Endothelial cell of umbilical vein (primary cell): ENCODE measurements around the gene SCAPER. TPM values are rescaled to one million over a fixed set of nuclear protein-coding genes. Genes with fewer than 3 reads are reported as not detected.

Experiments used
- BruUV-seq: library from RNA; stranded (reverse); fragments of 400-500 nt; replicated peaks from 2 replicates; lab custom pipeline; 2021; lab: Mats Ljungman, UMichigan
- CTCF ChIA-PET: fragments of 300-600, 350-600 bp; sonication (Branson Sonifier 250); formaldehyde crosslinking; loops from one replicate; lab custom pipeline; 2021; ENCODE audit warnings: antibody characterized with exemption, inconsistent platforms; lab: Charles Lee
- POLR2A ChIA-PET: fragments of 300-600, 350-600 bp; sonication (Branson Sonifier 250); formaldehyde crosslinking; loops from one replicate; lab custom pipeline; 2021; ENCODE audit warnings: antibody characterized with exemption, inconsistent platforms; lab: Charles Lee
- DNase-seq: peaks from one replicate; pipeline ENCODE4 v3.0.0-alpha.2; 2011; ENCODE audit warnings: low read depth, low spot score
- FAIRE-seq: peaks from 2 replicates; lab custom pipeline; 2011; peaks lifted over from hg19 to GRCh38; lab: Jason Lieb, UNC
- H2AFZ ChIP-seq: 2 replicates; pipeline ENCODE4 v1.6.0; 2012; ENCODE audit warnings: low read depth, low read length, control low read depth, inconsistent platforms
- H3K27ac ChIP-seq: 2 replicates; pipeline ENCODE4 v1.5.1; 2011; ENCODE audit warnings: low read depth, mild to moderate bottlenecking, control low read depth, low read length, moderate library complexity; ENCODE audit not compliant: insufficient read depth
- H3K27me3 ChIP-seq, 2 experiments: 2 replicates each; pipeline versions ENCODE4 v1.6.0 to v1.6.1; 2011; ENCODE audit warnings: low read length in 2 of 2, mixed read lengths in 1 of 2; ENCODE audit not compliant: control insufficient read depth in 2 of 2, insufficient read depth in 2 of 2
- H3K36me3 ChIP-seq, 2 experiments: 2 replicates in 1 of 2; 3 replicates in 1 of 2; pipeline ENCODE4 v1.5.1; 2011; ENCODE audit warnings: low read length in 2 of 2, mild to moderate bottlenecking in 1 of 2, moderate library complexity in 1 of 2; ENCODE audit not compliant: control insufficient read depth in 2 of 2, insufficient read depth in 2 of 2; ENCODE audit errors: extremely low read depth in 1 of 2
- H3K4me1 ChIP-seq: 3 replicates; pipeline ENCODE4 v1.5.1; 2011; ENCODE audit warnings: mild to moderate bottlenecking, low read length; ENCODE audit not compliant: control insufficient read depth, insufficient read depth; ENCODE audit errors: extremely low read depth
- H3K4me2 ChIP-seq: 2 replicates; pipeline ENCODE4 v1.6.1; 2011; ENCODE audit warnings: low read length, control low read depth, mixed read lengths; ENCODE audit not compliant: insufficient read depth
- H3K4me3 ChIP-seq, 3 experiments: fragments of 200-600 bp in 1 of 3; sonication (generic), shearing (Covaris generic) in 1 of 3; replicated peaks in 1 of 3; 2 replicates each; pipeline ENCODE4 v1.5.1; 2011 to 2016; ENCODE audit warnings: control low read depth in 3 of 3, low read length in 3 of 3, mild to moderate bottlenecking in 2 of 3, inconsistent platforms in 1 of 3, low read depth in 1 of 3, moderate library complexity in 1 of 3; ENCODE audit not compliant: insufficient read depth in 1 of 3
- H3K79me2 ChIP-seq: 2 replicates; pipeline ENCODE4 v1.6.0; 2012; ENCODE audit warnings: low read length, inconsistent platforms; ENCODE audit not compliant: control insufficient read depth, insufficient read depth
- H3K9ac ChIP-seq: replicated peaks from 2 replicates; pipeline ENCODE3; 2011; ENCODE audit warnings: low read length, control low read depth; ENCODE audit not compliant: insufficient read depth; ENCODE audit errors: extremely low read depth
- H3K9me1 ChIP-seq: replicated peaks from 3 replicates; pipeline ENCODE4 v1.6.0; 2011; ENCODE audit warnings: mild to moderate bottlenecking, low read length; ENCODE audit not compliant: control insufficient read depth, insufficient read depth; ENCODE audit errors: extremely low read depth
- H3K9me3 ChIP-seq: replicated peaks from 2 replicates; pipeline ENCODE4 v1.5.1; 2012; ENCODE audit warnings: low read length, inconsistent platforms; ENCODE audit not compliant: control insufficient read depth, insufficient read depth
- H4K20me1 ChIP-seq: replicated peaks from 2 replicates; pipeline ENCODE3; 2011; ENCODE audit warnings: mild to moderate bottlenecking, low read length; ENCODE audit not compliant: control insufficient read depth, insufficient read depth; ENCODE audit errors: extremely low read depth
- CTCF ChIP-seq, 2 donors: IDR thresholded peaks; 1 replicate in 1 of 2; 2 replicates in 1 of 2; pipeline ENCODE4 v1.5.1; 2011; ENCODE audit warnings: low read length in 2 of 2, mild to moderate bottlenecking in 2 of 2, moderate library complexity in 2 of 2, control low read depth in 1 of 2, inconsistent platforms in 1 of 2, low read depth in 1 of 2; ENCODE audit not compliant: insufficient read depth in 1 of 2; ENCODE audit errors: extremely low read depth in 1 of 2
- EZH2 ChIP-seq: IDR thresholded peaks from 2 replicates; pipeline ENCODE4 v1.6.1; 2012; ENCODE audit warnings: borderline replicate concordance, low read depth, mild to moderate bottlenecking, moderate library complexity, low read length, inconsistent platforms; ENCODE audit not compliant: severe bottlenecking
- FOS ChIP-seq: IDR thresholded peaks from 2 replicates; pipeline ENCODE4 v1.6.1; 2011; ENCODE audit warnings: mild to moderate bottlenecking, low read length, moderate library complexity, borderline replicate concordance; ENCODE audit not compliant: insufficient read depth
- GATA2 ChIP-seq: IDR thresholded peaks from 2 replicates; pipeline ENCODE4 v1.7.0; 2011; ENCODE audit warnings: low read depth, mild to moderate bottlenecking, moderate library complexity, mixed read lengths, low read length; ENCODE audit not compliant: insufficient read length, insufficient read depth
- JUN ChIP-seq: IDR thresholded peaks from 2 replicates; pipeline ENCODE4 v1.6.1; 2011; ENCODE audit warnings: borderline replicate concordance, low read depth; ENCODE audit not compliant: insufficient read length, insufficient read depth
- MAX ChIP-seq: IDR thresholded peaks from 2 replicates; pipeline ENCODE4 v1.6.1; 2011; ENCODE audit not compliant: insufficient read depth, insufficient read length
- MYC ChIP-seq: IDR thresholded peaks from one replicate; pipeline ENCODE4 v1.6.1; 2011; ENCODE audit warnings: mild to moderate bottlenecking, low read depth, low read length
- POLR2A ChIP-seq: IDR thresholded peaks from 2 replicates; pipeline ENCODE4 v1.6.1; 2012; ENCODE audit warnings: low read depth, mild to moderate bottlenecking, control low read depth, low read length
- POLR2AphosphoS5 ChIP-seq: IDR thresholded peaks from 2 replicates; pipeline ENCODE4 v1.6.1; 2012; ENCODE audit warnings: low read depth, mild to moderate bottlenecking, control low read depth, low read length, moderate library complexity; ENCODE audit not compliant: insufficient read depth
- dilution Hi-C: fragments of 300-500 bp; cut with MboI; formaldehyde crosslinking; loops from one replicate; pipeline ENCODE4 v1.15.0; 2019; ENCODE audit warnings: low sequenced_read_pairs; ENCODE audit not compliant: extremely low pct_ligation_motif_present
- intact Hi-C: fragments of 100-400 bp; cut with micrococcal nuclease; formaldehyde crosslinking; loops from one replicate; pipeline ENCODE4 v1.10.0; 2022
- polyA plus RNA-seq, 4 experiments: library from polyadenylated mRNA; depleted of rRNA in 3 of 4; stranded (reverse) in 3 of 4; unstranded in 1 of 4; fragments of >200 nt; gene quantifications; 2 replicates each; pipeline versions ENCODE4 v1.2.1 to v1.2.3, GENCODE V29; 2011 to 2012; ENCODE audit warnings: missing spikeins in 1 of 4
- total RNA-seq: library from RNA; stranded (reverse); gene quantifications from 2 replicates; pipeline ENCODE4 v1.2.3, GENCODE V29; 2021

The SCAPER gene
- total and polyA plus RNA-seq, 2 donors (not counting 3 experiments of a cell fraction or from before 2014, with no cell fraction given), result 2.7 to 12.7 TPM

DNA sequence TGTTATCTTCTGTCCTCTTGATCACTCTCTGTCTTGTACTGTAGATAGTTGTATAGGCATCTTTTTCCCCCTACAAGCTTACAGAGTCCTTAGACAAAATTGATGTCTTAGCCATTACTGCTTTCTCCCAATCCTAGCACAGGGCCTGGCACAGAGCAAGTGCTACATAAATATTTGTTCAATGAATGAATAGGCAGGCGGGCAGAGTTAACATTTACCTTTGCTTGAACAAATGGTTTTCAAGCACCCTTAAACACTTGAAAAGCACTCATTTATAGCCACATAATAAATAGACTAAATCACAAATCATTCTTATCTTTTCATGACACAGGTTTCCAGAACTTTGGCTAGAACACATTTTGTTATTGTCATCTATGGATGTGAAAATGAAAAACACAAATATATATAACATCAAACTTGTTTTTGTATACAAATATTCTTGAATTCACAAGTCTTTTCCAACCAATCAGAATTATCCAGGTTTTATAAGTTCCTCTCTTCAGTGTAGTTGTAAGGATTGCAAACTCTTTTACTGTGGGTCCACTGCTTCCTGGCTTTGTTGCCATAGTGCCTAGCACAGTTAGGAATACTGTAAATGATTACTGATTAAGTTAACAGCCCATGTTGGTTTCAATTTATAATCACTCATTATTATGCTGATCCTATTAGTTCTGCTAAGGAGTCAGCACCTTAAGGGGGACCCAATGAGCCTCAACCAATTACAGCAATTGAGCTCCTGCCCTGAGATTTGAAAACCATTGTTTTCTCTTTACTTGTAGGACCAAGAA is 506.6 kb downstream of the SCAPER start:
- CTCF ChIA-PET, result no interaction called here
- POLR2A ChIA-PET, result no interaction called here
- FAIRE-seq, result no peak

More for the DNA sequence above, 506.6 kb downstream of the SCAPER start:
- Histone ChIP-seq H3K4me2 (no peak overlapping the region), H3K79me2 (no peaks in the 10 kb centered on the region), H3K4me1 (no peaks in the 10 kb centered on the region), H3K9me1 (no peaks in the 10 kb centered on the region), H3K27me3 (no peaks in the 10 kb centered on the region), H3K4me3 (no peak overlapping the region), H3K36me3 (no peaks in the 10 kb centered on the region), H3K27ac (no peak overlapping the region), H3K9me3 (no peaks in the 10 kb centered on the region), H3K9ac (no peak overlapping the region), H2AFZ (no peak overlapping the region), H4K20me1 (no peaks in the 10 kb centered on the region)
- dilution Hi-C loops (no loop called here), intact Hi-C loops (no loop called here)
- BruUV-seq, result no TSS peak
- TF ChIP-seq JUN (no peak), MAX (no peak), CTCF (IDR thresholded peaks at IDR 0.05; ENCODE audit: extremely low read depth in 1 of 2, insufficient read depth in 1 of 2, low read depth in 1 of 2, low read length in 2 of 2) (no peak), EZH2 (no peak), GATA2 (no peak), FOS (no peak), POLR2A (no peak), POLR2AphosphoS5 (no peak), MYC (no peak)
- no peak for DNase-seq
